ENCODE measurements around the gene MAPK7.
A peak's percentile ranks its signal among the peaks of the same experiment; 100 is the strongest.

Gene MAPK7

DNA sequence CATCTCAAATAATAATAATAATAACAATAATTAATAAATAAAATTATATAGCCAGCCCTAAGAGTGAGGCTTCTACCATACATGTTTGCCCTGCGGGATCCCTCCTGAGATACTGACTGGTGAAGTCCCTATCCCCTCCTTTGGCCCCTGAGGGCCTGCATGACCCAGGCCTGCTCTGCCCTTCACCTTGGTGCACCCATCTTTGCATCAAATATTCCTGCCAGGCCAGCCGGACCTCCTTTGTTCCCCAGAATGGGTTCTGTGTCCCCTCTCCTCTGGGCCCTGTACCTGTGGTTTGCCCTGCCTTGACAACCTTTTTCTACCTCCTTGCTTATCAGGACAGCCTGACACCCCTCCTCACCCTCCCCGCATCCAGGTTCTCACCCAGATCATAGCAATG, 30.8 kb downstream of the MAPK7 start:
- no peaks in the 10 kb centered on the region for H3K9me3 ChIP-seq (ENCODE audit: control insufficient read depth in 2 of 2, low read length in 2 of 2)
- no peak overlapping the region for H3K27ac ChIP-seq (ENCODE audit: low read depth in 2 of 2, low read length in 2 of 2)
- no peak overlapping the region for H3K9ac ChIP-seq (ENCODE audit: low read depth in 1 of 2, low read length in 2 of 2)
- no peaks in the 10 kb centered on the region for H3K36me3 ChIP-seq (ENCODE audit: control insufficient read depth in 2 of 2, insufficient read depth in 2 of 2, low read length in 2 of 2)
- peaks cover 2 to 3% of the 10 kb centered on the region in 2 donors for H3K4me1 ChIP-seq (ENCODE audit: control insufficient read depth in 2 of 2, insufficient read depth in 2 of 2, low read length in 2 of 2)
- no peaks in the 10 kb centered on the region for H3K27me3 ChIP-seq (ENCODE audit: control insufficient read depth in 2 of 2, insufficient read depth in 2 of 2, low read length in 2 of 2)
- no peak overlapping the region for H3K4me3 ChIP-seq (ENCODE audit: low read length in 2 of 2)

DNA sequence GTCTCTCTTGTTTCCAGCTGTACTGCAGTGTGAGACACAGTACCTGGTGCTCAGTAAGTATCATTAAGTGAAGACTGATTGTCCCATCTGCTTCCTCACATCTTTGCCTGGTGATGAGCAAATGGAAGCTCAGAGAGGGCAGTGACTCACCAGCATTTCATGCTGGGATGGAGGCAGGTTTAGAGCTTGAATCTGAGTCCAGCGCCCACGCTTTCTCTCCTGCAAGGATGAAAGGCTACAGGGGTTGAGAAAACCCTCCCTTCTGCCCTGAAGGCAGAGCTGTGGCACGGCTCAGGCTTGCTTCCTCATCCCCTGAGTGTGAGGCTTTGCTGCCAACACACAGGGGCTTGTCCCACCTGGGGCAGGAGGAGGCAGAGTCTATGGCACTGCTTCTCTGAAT, 31.2 kb downstream of the MAPK7 start:
- H3K9ac ChIP-seq (ENCODE audit: low read depth in 1 of 2, low read length in 2 of 2), result no peak overlapping the region

DNA sequence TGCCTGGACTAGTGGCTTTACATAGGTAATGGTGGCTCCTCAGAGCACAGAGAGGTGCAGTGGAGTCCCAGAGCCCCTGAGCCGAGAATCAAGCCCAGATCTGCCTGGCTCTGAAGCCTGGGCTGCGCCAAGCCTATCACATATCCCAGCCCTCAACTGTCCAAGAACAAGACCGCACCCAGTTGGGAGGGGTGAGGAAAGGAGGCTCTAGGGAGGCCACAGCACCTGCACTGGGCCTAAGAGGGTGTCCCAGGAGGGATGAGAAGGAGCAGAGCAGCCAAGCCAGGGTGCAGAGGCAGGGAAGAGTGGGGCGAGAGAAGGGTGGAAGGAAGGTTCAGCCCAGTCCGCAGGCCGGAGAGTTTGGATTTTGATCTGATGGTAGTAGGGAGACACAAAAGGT, 31.8 kb downstream of the MAPK7 start:
- H3K9ac ChIP-seq (ENCODE audit: low read depth in 1 of 2, low read length in 2 of 2), result no peak overlapping the region
- no peak overlapping the region for H3K27ac ChIP-seq (ENCODE audit: low read depth in 2 of 2, low read length in 2 of 2)
- no peaks in the 10 kb centered on the region for H3K27me3 ChIP-seq (ENCODE audit: control insufficient read depth in 2 of 2, insufficient read depth in 2 of 2, low read length in 2 of 2)
- no peaks in the 10 kb centered on the region for H3K9me3 ChIP-seq (ENCODE audit: control insufficient read depth in 2 of 2, low read length in 2 of 2)
- no peak overlapping the region for H3K4me3 ChIP-seq (ENCODE audit: low read length in 2 of 2)
- H3K4me1 ChIP-seq (ENCODE audit: control insufficient read depth in 2 of 2, insufficient read depth in 2 of 2, low read length in 2 of 2), result peaks cover 2 to 3% of the 10 kb centered on the region in 2 donors
- no peaks in the 10 kb centered on the region for H3K36me3 ChIP-seq (ENCODE audit: control insufficient read depth in 2 of 2, insufficient read depth in 2 of 2, low read length in 2 of 2)

More for the DNA sequence above, 31.2 kb downstream of the MAPK7 start:
- H3K9me3 ChIP-seq (ENCODE audit: control insufficient read depth in 2 of 2, low read length in 2 of 2), result no peaks in the 10 kb centered on the region
- no peaks in the 10 kb centered on the region for H3K27me3 ChIP-seq (ENCODE audit: control insufficient read depth in 2 of 2, insufficient read depth in 2 of 2, low read length in 2 of 2)
- H3K4me3 ChIP-seq (ENCODE audit: low read length in 2 of 2), result no peak overlapping the region
- no peaks in the 10 kb centered on the region for H3K36me3 ChIP-seq (ENCODE audit: control insufficient read depth in 2 of 2, insufficient read depth in 2 of 2, low read length in 2 of 2)
- H3K4me1 ChIP-seq (ENCODE audit: control insufficient read depth in 2 of 2, insufficient read depth in 2 of 2, low read length in 2 of 2), result peaks cover 2 to 3% of the 10 kb centered on the region in 2 donors
- H3K27ac ChIP-seq (ENCODE audit: low read depth in 2 of 2, low read length in 2 of 2), result no peak overlapping the region

DNA sequence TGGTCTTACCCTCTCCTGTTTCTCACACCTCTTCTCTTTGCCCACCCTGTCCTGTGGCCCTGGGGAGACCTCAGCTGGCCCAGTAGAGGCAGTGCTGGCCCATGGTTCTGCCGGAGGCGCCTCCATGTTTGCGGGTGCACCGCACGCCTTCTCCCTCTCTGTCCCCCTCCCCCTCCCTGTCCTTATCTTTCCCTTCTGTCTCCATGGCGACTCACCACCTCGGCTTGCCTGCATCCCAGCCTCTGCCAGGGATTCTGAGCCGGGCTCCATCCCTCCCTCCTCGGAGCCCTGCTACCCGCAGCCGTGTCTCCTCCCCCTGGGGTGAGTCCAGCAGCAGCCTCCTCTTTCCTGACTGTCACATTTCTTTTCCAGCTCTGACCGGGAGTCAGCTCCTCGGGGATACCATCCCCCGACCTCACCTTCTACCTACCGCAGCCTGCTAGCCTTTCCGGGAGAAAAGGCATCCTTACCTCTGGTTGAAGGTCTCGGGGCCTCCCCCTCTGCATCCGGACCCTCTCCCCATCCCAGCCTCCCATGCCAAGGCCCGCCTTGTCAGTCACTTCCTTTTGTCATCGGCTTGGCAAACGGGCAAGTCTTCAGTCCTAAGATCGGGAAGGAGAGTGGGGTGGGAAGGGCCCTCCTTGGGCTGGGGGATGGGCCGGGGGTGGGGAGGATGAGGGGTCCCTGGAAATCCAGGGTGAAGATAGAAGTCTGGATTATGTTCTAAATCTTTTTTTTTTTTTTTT, 32.8 kb downstream of the MAPK7 start, which contains the start of gene RNF112:
RNF112 (plus strand) TSS at position 358 of the 746 bp plus-strand sequence; CDS start at position 535, 177 bp downstream.
- H3K9ac ChIP-seq (ENCODE audit: low read depth in 1 of 2, low read length in 2 of 2), result no peak within 1 kb of the TSS
- H3K27me3 ChIP-seq (ENCODE audit: control insufficient read depth in 2 of 2, insufficient read depth in 2 of 2, low read length in 2 of 2), result no peaks in the 10 kb centered on the region
- H3K4me3 ChIP-seq (ENCODE audit: low read length in 2 of 2), result peak within 1 kb of the TSS; percentile 31 to 50
- H3K9me3 ChIP-seq (ENCODE audit: control insufficient read depth in 2 of 2, low read length in 2 of 2), result no peaks in the 10 kb centered on the region
- H3K4me1 ChIP-seq (ENCODE audit: control insufficient read depth in 2 of 2, insufficient read depth in 2 of 2, low read length in 2 of 2), result peaks cover 2 to 3% of the 10 kb centered on the region in 2 donors
- no peak within 1 kb of the TSS for H3K27ac ChIP-seq (ENCODE audit: low read depth in 2 of 2, low read length in 2 of 2)
- no peaks in the 10 kb centered on the region for H3K36me3 ChIP-seq (ENCODE audit: control insufficient read depth in 2 of 2, insufficient read depth in 2 of 2, low read length in 2 of 2)

DNA sequence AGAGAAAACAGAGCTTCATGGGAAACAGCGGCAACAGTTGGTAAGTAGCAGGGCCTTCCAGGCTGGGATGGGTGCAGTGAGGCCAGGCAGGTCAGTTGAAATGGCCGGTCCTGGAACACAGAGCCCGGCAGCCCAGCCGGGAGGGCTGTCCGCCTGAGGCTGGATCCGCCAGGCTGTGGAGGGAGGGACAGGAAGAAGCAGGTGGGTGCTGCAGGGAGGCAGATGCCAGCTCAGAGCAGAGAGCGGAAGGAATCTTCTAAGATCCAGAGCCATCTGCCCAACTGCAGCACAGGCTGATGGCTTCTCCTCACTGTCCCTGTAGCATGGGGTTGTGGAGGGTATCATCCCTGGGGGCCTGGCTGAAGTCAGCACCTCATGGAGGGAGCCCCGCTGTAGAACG, 33.3 kb downstream of the MAPK7 start:
- no peak overlapping the region for H3K27ac ChIP-seq (ENCODE audit: low read depth in 2 of 2, low read length in 2 of 2)

DNA sequence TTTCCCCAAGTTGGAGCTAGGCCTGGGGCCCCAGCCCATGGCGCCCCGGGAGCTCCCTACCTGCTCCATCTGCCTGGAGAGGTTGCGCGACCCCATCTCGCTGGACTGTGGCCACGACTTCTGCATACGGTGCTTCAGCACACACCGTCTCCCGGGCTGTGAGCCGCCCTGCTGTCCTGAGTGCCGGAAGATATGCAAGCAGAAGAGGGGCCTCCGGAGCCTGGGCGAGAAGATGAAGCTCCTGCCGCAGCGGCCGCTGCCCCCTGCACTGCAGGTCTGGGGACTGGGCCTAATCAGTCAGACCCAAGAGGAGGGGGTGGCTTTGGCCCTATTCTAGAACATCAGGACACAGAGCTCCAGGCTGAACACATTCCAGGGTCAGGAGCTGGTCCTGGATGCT, 34.2 kb downstream of the MAPK7 start:
- H3K36me3 ChIP-seq (ENCODE audit: control insufficient read depth in 2 of 2, insufficient read depth in 2 of 2, low read length in 2 of 2), result no peaks in the 10 kb centered on the region
- peaks cover 2 to 3% of the 10 kb centered on the region in 2 donors for H3K4me1 ChIP-seq (ENCODE audit: control insufficient read depth in 2 of 2, insufficient read depth in 2 of 2, low read length in 2 of 2)
- H3K9me3 ChIP-seq (ENCODE audit: control insufficient read depth in 2 of 2, low read length in 2 of 2), result no peaks in the 10 kb centered on the region
- H3K4me3 ChIP-seq (ENCODE audit: low read length in 2 of 2), result no peak overlapping the region
- no peak overlapping the region for H3K9ac ChIP-seq (ENCODE audit: low read depth in 1 of 2, low read length in 2 of 2)
- H3K27me3 ChIP-seq (ENCODE audit: control insufficient read depth in 2 of 2, insufficient read depth in 2 of 2, low read length in 2 of 2), result no peaks in the 10 kb centered on the region
- H3K27ac ChIP-seq (ENCODE audit: low read depth in 2 of 2, low read length in 2 of 2), result no peak overlapping the region

More for the DNA sequence above, 33.3 kb downstream of the MAPK7 start:
- no peaks in the 10 kb centered on the region for H3K9me3 ChIP-seq (ENCODE audit: control insufficient read depth in 2 of 2, low read length in 2 of 2)
- H3K4me1 ChIP-seq (ENCODE audit: control insufficient read depth in 2 of 2, insufficient read depth in 2 of 2, low read length in 2 of 2), result peaks cover 2 to 3% of the 10 kb centered on the region in 2 donors
- H3K36me3 ChIP-seq (ENCODE audit: control insufficient read depth in 2 of 2, insufficient read depth in 2 of 2, low read length in 2 of 2), result no peaks in the 10 kb centered on the region
- no peaks in the 10 kb centered on the region for H3K27me3 ChIP-seq (ENCODE audit: control insufficient read depth in 2 of 2, insufficient read depth in 2 of 2, low read length in 2 of 2)
- H3K9ac ChIP-seq (ENCODE audit: low read depth in 1 of 2, low read length in 2 of 2), result no peak overlapping the region
- H3K4me3 ChIP-seq (ENCODE audit: low read length in 2 of 2), result peak overlapping the region in 1 of 2 donors; percentile 41

DNA sequence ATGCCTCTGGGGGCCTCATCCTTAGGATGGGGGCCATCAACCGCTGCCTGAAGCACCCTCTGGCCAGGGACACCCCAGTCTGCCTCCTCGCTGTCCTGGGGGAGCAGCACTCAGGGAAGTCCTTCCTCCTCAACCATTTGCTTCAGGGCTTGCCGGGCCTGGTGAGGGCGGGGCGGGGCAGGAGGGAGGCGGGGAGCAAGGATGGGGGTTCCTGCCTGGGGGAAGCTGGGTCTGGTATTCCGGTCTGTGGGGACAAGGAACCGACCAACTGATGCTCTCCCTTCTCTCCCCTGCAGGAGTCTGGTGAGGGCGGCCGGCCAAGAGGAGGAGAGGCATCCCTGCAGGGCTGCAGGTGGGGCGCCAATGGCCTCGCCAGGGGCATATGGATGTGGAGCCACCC, 34.7 kb downstream of the MAPK7 start:
- no peak overlapping the region for H3K27ac ChIP-seq (ENCODE audit: low read depth in 2 of 2, low read length in 2 of 2)
- H3K27me3 ChIP-seq (ENCODE audit: control insufficient read depth in 2 of 2, insufficient read depth in 2 of 2, low read length in 2 of 2), result no peaks in the 10 kb centered on the region
- H3K4me3 ChIP-seq (ENCODE audit: low read length in 2 of 2), result no peak overlapping the region
- no peak overlapping the region for H3K9ac ChIP-seq (ENCODE audit: low read depth in 1 of 2, low read length in 2 of 2)
- no peaks in the 10 kb centered on the region for H3K36me3 ChIP-seq (ENCODE audit: control insufficient read depth in 2 of 2, insufficient read depth in 2 of 2, low read length in 2 of 2)
- peaks cover 4 to 6% of the 10 kb centered on the region in 2 donors for H3K4me1 ChIP-seq (ENCODE audit: control insufficient read depth in 2 of 2, insufficient read depth in 2 of 2, low read length in 2 of 2)
- H3K9me3 ChIP-seq (ENCODE audit: control insufficient read depth in 2 of 2, low read length in 2 of 2), result no peaks in the 10 kb centered on the region

DNA sequence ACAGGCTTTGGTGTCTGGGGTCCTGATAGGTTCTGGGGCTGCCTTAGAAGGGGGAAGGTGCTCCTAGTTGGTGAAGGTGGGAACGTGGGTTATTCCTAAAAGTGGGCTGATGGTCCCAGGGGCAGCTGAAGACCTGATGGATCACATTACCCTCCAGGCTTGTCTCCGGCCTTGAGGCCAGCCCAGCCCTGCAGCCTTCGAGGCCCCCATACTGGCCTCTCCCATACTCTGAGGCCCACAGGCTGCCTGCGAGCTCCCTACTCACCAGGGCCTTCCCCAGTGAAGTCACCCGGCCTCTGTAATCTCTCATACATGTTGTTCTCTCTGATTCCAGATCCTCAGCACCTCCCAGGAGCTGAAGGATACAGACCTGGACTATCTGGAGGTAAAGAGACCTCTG, 35.5 kb downstream of the MAPK7 start:
- H3K27ac ChIP-seq (ENCODE audit: low read depth in 2 of 2, low read length in 2 of 2), result no peak overlapping the region
- H3K36me3 ChIP-seq (ENCODE audit: control insufficient read depth in 2 of 2, insufficient read depth in 2 of 2, low read length in 2 of 2), result no peaks in the 10 kb centered on the region
- H3K9me3 ChIP-seq (ENCODE audit: control insufficient read depth in 2 of 2, low read length in 2 of 2), result no peaks in the 10 kb centered on the region
- no peak overlapping the region for H3K4me3 ChIP-seq (ENCODE audit: low read length in 2 of 2)
- no peak overlapping the region for H3K9ac ChIP-seq (ENCODE audit: low read depth in 1 of 2, low read length in 2 of 2)
- no peaks in the 10 kb centered on the region for H3K27me3 ChIP-seq (ENCODE audit: control insufficient read depth in 2 of 2, insufficient read depth in 2 of 2, low read length in 2 of 2)
- H3K4me1 ChIP-seq (ENCODE audit: control insufficient read depth in 2 of 2, insufficient read depth in 2 of 2, low read length in 2 of 2), result peaks cover 4 to 6% of the 10 kb centered on the region in 2 donors

DNA sequence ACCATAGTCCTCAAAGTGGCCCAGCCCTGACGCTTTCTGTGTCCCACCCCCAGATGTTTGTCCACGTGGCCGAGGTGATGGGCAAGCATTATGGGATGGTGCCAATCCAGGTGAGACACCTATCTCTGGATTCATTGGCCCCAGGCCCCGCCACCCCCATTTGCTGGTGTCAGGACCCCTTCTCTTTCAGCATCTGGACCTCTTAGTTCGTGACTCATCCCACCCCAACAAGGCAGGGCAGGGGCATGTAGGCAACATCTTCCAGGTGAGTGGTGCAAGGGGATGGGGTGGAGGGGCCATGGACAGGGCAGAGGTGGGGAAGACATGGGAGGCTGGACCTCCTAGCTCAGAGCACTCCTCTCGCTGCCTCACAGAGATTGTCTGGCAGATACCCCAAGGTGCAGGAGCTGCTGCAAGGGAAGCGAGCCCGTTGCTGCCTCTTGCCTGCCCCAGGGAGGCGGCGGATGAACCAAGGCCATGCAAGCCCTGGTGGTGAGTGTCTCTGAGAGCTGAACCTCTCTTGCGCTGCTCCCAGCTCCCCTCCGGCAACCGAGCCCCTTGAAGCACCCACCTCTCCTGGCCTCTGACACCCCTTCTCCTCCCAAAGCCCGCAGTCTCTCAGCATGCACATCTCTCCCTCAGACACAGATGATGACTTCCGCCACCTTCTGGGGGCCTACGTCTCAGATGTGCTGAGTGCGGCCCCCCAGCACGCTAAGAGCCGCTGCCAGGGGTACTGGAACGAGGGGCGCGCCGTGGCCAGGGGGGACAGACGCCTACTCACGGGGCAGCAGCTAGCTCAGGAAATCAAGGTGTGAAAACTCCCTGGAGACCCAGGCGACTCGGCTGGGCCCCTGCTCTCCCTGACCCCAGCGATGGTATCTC, 36.3 kb downstream of the MAPK7 start:
- Histone ChIP-seq H3K27ac (ENCODE audit: low read depth in 2 of 2, low read length in 2 of 2) (no peak overlapping the region), H3K4me1 (ENCODE audit: control insufficient read depth in 2 of 2, insufficient read depth in 2 of 2, low read length in 2 of 2) (peaks cover 4 to 6% of the 10 kb centered on the region in 2 donors), H3K27me3 (ENCODE audit: control insufficient read depth in 2 of 2, insufficient read depth in 2 of 2, low read length in 2 of 2) (no peaks in the 10 kb centered on the region), H3K36me3 (ENCODE audit: control insufficient read depth in 2 of 2, insufficient read depth in 2 of 2, low read length in 2 of 2) (no peaks in the 10 kb centered on the region), H3K9me3 (ENCODE audit: control insufficient read depth in 2 of 2, low read length in 2 of 2) (no peaks in the 10 kb centered on the region), H3K9ac (ENCODE audit: low read depth in 1 of 2, low read length in 2 of 2) (no peak overlapping the region), H3K4me3 (ENCODE audit: low read length in 2 of 2) (no peak overlapping the region)

DNA sequence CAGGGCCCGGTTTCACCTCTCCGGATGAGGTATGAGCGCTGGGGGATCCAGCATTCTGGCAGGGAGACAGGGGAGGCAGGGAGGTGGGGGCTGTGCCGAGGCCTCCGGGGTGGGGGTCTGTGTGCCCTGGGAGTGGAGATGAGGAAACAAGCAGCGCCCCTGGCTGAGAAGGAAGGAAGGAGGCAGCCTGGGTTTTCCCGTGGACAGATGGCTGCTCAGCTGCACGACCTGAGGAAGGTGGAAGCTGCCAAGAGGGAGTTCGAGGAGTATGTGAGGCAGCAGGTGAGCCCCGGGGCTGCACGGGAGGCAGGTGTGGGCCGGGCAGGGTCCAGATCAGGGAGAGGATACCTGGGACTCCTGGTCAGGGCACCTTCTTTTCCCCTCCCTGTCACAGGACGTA, 37.0 kb downstream of the MAPK7 start:
- Histone ChIP-seq H3K27me3 (ENCODE audit: control insufficient read depth in 2 of 2, insufficient read depth in 2 of 2, low read length in 2 of 2) (no peaks in the 10 kb centered on the region), H3K9me3 (ENCODE audit: control insufficient read depth in 2 of 2, low read length in 2 of 2) (no peaks in the 10 kb centered on the region), H3K36me3 (ENCODE audit: control insufficient read depth in 2 of 2, insufficient read depth in 2 of 2, low read length in 2 of 2) (no peaks in the 10 kb centered on the region), H3K4me3 (ENCODE audit: low read length in 2 of 2) (no peak overlapping the region), H3K9ac (ENCODE audit: low read depth in 1 of 2, low read length in 2 of 2) (no peak overlapping the region), H3K4me1 (ENCODE audit: control insufficient read depth in 2 of 2, insufficient read depth in 2 of 2, low read length in 2 of 2) (peaks cover 4% of the 10 kb centered on the region in 2 donors), H3K27ac (ENCODE audit: low read depth in 2 of 2, low read length in 2 of 2) (no peak overlapping the region)
